Gastroesophageal sphincter (tissue), 3 donors: ENCODE data around the gene CFAP77.

Source experiments
- EP300 ChIP-seq: sonication (generic); formaldehyde crosslinking; IDR thresholded peaks from one replicate; pipeline ENCODE4 v1.6.1; 2017; ENCODE audit warnings: antibody characterized with exemption, mild to moderate bottlenecking
- POLR2A ChIP-seq, 2 donors: fragments of 450-650 bp; IDR thresholded peaks; one replicate each; pipeline ENCODE4 v1.6.1; 2017; ENCODE audit warnings: antibody characterized with exemption in 2 of 2, mild to moderate bottlenecking in 2 of 2, moderate library complexity in 1 of 2
- POLR2AphosphoS5 ChIP-seq: sonication (generic); formaldehyde crosslinking; IDR thresholded peaks from one replicate; pipeline ENCODE4 v1.6.1; 2017; ENCODE audit warnings: antibody characterized with exemption
- TF ChIP-seq, protein P1 (sequence below), 4 experiments: fragments of 200-600 bp in 2 of 4; fragments of 450-650 bp in 2 of 4; sonication (generic) in 1 of 4; IDR thresholded peaks; one replicate each; pipeline ENCODE4 v1.5.1; 2017 to 2019; ENCODE audit warnings: antibody characterized with exemption in 4 of 4, mild to moderate bottlenecking in 2 of 4, moderate library complexity in 2 of 4

DNA sequence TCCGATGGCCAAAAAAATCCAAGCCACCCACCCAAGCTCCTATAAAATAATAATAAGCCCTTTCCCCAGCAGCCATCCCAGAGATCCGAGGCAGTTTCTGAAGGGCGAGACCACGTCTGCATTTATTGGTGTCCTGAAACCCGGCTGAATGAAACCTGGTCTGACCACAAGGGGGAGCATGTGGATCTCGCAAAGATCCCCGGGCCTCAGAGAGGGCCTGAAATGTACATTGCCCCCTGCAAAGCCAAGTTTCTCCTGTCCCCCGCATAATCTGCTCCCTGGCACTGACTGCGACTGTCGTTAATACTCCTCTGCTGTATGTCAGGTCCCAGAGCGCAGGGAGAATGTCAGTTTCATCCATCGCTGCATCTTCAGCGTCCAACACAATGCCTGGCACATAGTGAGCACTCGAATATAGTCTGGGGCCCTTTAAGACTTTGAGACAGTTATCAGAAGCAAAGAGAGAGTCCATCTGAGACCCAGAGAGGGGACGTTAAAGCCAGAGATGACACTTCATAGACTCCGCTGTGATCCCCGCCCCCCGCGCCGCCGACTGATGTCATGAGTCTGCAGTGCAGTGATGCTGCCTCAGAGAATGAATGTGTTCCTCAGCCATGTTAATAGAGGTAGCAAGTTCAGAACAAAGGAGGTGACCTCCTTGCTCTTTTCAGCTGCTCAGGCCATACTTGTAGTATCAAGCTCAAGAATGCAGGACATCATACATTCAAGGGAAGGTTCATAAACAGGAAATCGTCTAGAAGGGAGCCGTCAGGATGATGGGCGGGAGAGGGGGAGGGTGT lies 97.9 kb downstream of the CFAP77 start:
- TF ChIP-seq POLR2A (IDR thresholded peaks at IDR 0.05) (no peak), POLR2AphosphoS5 (no peak), EP300 (no peak)
- TF ChIP-seq, protein P1, sequence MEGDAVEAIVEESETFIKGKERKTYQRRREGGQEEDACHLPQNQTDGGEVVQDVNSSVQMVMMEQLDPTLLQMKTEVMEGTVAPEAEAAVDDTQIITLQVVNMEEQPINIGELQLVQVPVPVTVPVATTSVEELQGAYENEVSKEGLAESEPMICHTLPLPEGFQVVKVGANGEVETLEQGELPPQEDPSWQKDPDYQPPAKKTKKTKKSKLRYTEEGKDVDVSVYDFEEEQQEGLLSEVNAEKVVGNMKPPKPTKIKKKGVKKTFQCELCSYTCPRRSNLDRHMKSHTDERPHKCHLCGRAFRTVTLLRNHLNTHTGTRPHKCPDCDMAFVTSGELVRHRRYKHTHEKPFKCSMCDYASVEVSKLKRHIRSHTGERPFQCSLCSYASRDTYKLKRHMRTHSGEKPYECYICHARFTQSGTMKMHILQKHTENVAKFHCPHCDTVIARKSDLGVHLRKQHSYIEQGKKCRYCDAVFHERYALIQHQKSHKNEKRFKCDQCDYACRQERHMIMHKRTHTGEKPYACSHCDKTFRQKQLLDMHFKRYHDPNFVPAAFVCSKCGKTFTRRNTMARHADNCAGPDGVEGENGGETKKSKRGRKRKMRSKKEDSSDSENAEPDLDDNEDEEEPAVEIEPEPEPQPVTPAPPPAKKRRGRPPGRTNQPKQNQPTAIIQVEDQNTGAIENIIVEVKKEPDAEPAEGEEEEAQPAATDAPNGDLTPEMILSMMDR (IDR thresholded peaks at IDR 0.05): peak in 3 of 4 experiments; percentile 62 to 83 (median 74)
